Right atrium auricular region (tissue), 2 donors: ENCODE measurements around the gene THAP7. TPM values are rescaled to one million over a fixed set of nuclear protein-coding genes. Genes with fewer than 3 reads are reported as not detected.

Source experiments
- DNase-seq: peaks from one replicate; pipeline ENCODE4 v3.0.0-alpha.2; 2019; ENCODE audit warnings: low spot score
- H3K27ac ChIP-seq, 2 donors: fragments of 200-600 bp; sonication (generic); 1 replicate in 1 of 2; 2 replicates in 1 of 2; pipeline ENCODE4 v1.5.1; 2016 to 2019
- H3K27me3 ChIP-seq, 2 donors: fragments of 200-600 bp; sonication (generic); one replicate each; pipeline versions ENCODE4 v1.5.1 to v1.6.0; 2017 to 2019
- H3K36me3 ChIP-seq: fragments of 200-600 bp; sonication (generic); one replicate; pipeline ENCODE4 v1.5.1; 2016
- H3K4me1 ChIP-seq, 2 donors: fragments of 200-600 bp; sonication (generic); one replicate each; pipeline versions ENCODE4 v1.5.1 to v1.6.0; 2017 to 2019
- H3K4me3 ChIP-seq, 2 donors: fragments of 200-600 bp; sonication (generic); 1 replicate in 1 of 2; 2 replicates in 1 of 2; pipeline ENCODE4 v1.5.1; 2017 to 2019; ENCODE audit warnings: mild to moderate bottlenecking in 1 of 2, moderate library complexity in 1 of 2
- H3K9me3 ChIP-seq, 2 donors: fragments of 200-600 bp; sonication (generic); one replicate each; pipeline ENCODE4 v1.5.1; 2019
- CTCF ChIP-seq, 2 donors: fragments of 200-600 bp; sonication (generic); IDR thresholded peaks; one replicate each; pipeline ENCODE4 v1.5.1; 2019; ENCODE audit warnings: antibody characterized with exemption in 2 of 2
- total RNA-seq, 2 donors: library from RNA; depleted of rRNA; stranded (reverse); fragments of >200 nt; gene quantifications; one replicate each; pipeline ENCODE4 v1.1.0, GENCODE V29; 2016

THAP7 gene
- total RNA-seq, 2 donors from 2014 or later: 39.8 to 51.1 TPM

GRCh38 chr22:20977019-20977418 lies 24.9 kb downstream of the THAP7 start:
- no peak overlapping the region for H3K4me3 ChIP-seq
- H3K9me3 ChIP-seq: peaks cover 0 to 10% of the 10 kb centered on the region in 2 donors
- H3K27ac ChIP-seq: no peak overlapping the region
- DNase-seq: no peak
- no peaks in the 10 kb centered on the region for H3K36me3 ChIP-seq
- no peak for TF ChIP-seq CTCF (IDR thresholded peaks at IDR 0.05)
- H3K27me3 ChIP-seq: no peaks in the 10 kb centered on the region
- H3K4me1 ChIP-seq: peaks cover 0 to 25% of the 10 kb centered on the region in 2 donors

GRCh38 chr22:20976291-20976877 lies 25.5 kb downstream of the THAP7 start:
- no peak for DNase-seq
- no peak overlapping the region for H3K27ac ChIP-seq
- no peaks in the 10 kb centered on the region for H3K27me3 ChIP-seq
- peaks cover 0 to 23% of the 10 kb centered on the region in 2 donors for H3K4me1 ChIP-seq
- no peaks in the 10 kb centered on the region for H3K36me3 ChIP-seq
- H3K4me3 ChIP-seq: no peak overlapping the region
- peaks cover 0 to 10% of the 10 kb centered on the region in 2 donors for H3K9me3 ChIP-seq
- TF ChIP-seq CTCF (IDR thresholded peaks at IDR 0.05): no peak

- no peaks in the 10 kb centered on the region for H3K36me3 ChIP-seq
- DNase-seq: no peak
- H3K4me1 ChIP-seq: peaks cover 0 to 16% of the 10 kb centered on the region in 2 donors
Measured at GRCh38 chr22:20975541-20976290, 26.2 kb downstream of the THAP7 start.

GRCh38 chr22:20974336-20974955 lies 27.5 kb downstream of the THAP7 start:
- no peaks in the 10 kb centered on the region for H3K27me3 ChIP-seq
- H3K9me3 ChIP-seq: peaks cover 0 to 10% of the 10 kb centered on the region in 2 donors
- DNase-seq: no peak
- H3K36me3 ChIP-seq: no peaks in the 10 kb centered on the region
- H3K4me3 ChIP-seq: no peak overlapping the region
- TF ChIP-seq CTCF (IDR thresholded peaks at IDR 0.05): no peak
- H3K27ac ChIP-seq: no peak overlapping the region
- peaks cover 0 to 5% of the 10 kb centered on the region in 2 donors for H3K4me1 ChIP-seq

More at GRCh38 chr22:20975541-20976290, 26.2 kb downstream of the THAP7 start:
- H3K9me3 ChIP-seq: peaks cover 0 to 10% of the 10 kb centered on the region in 2 donors
- H3K27ac ChIP-seq: no peak overlapping the region
- H3K27me3 ChIP-seq: no peaks in the 10 kb centered on the region
- no peak overlapping the region for H3K4me3 ChIP-seq
- TF ChIP-seq CTCF (IDR thresholded peaks at IDR 0.05): no peak

- peaks cover 0 to 7% of the 10 kb centered on the region in 2 donors for H3K9me3 ChIP-seq
- no peaks in the 10 kb centered on the region for H3K36me3 ChIP-seq
- TF ChIP-seq CTCF (IDR thresholded peaks at IDR 0.05): no peak
- H3K4me1 ChIP-seq: peaks cover 0 to under 1% of the 10 kb centered on the region in 2 donors
- no peaks in the 10 kb centered on the region for H3K27me3 ChIP-seq
- H3K27ac ChIP-seq: no peak overlapping the region
- DNase-seq: no peak
- no peak overlapping the region for H3K4me3 ChIP-seq
Measured at GRCh38 chr22:20973634-20974286, 28.2 kb downstream of the THAP7 start.
